Mesothelial cell of epicardium (in vitro differentiated cells): ENCODE measurements around the gene ZFPM1. TPM values are rescaled to one million over a fixed set of nuclear protein-coding genes. Genes with fewer than 3 reads are reported as not detected.

Source experiments
- DNase-seq, 2 experiments: peaks; one replicate each; pipeline ENCODE4 v3.0.0; 2021; ENCODE audit warnings: low spot score in 2 of 2; ENCODE audit not compliant: unreplicated experiment in 2 of 2
- H3K27ac Mint-ChIP-seq: 2 replicates; pipeline ENCODE4 v1.8.0; 2021; ENCODE audit warnings: mixed read lengths
- H3K27me3 Mint-ChIP-seq: 2 replicates; pipeline ENCODE4 v1.8.0; 2021; ENCODE audit warnings: low read depth, mixed read lengths
- H3K36me3 Mint-ChIP-seq: 2 replicates; pipeline ENCODE4 v1.8.0; 2021; ENCODE audit warnings: mixed read lengths
- H3K4me1 Mint-ChIP-seq: 2 replicates; pipeline ENCODE4 v1.8.0; 2021; ENCODE audit warnings: mixed read lengths
- H3K4me3 Mint-ChIP-seq: 2 replicates; pipeline ENCODE4 v1.8.0; 2021; ENCODE audit warnings: mild to moderate bottlenecking, moderate library complexity, mixed read lengths
- H3K9me3 Mint-ChIP-seq: 2 replicates; pipeline ENCODE4 v1.8.0; 2021; ENCODE audit warnings: mixed read lengths
- CTCF ChIP-seq: fragments of 200-600 bp; sonication (generic); IDR thresholded peaks from one replicate; pipeline ENCODE4 v1.5.0; 2021; ENCODE audit warnings: antibody characterized with exemption; ENCODE audit not compliant: unreplicated experiment
- total RNA-seq: library from RNA; stranded (reverse); gene quantifications from 3 replicates; pipeline ENCODE4 v1.2.1, GENCODE V29; 2021

The ZFPM1 gene
- total RNA-seq, 1 donor from 2014 or later = 56.2 TPM

- TF ChIP-seq CTCF = no peak
- H3K27me3 Mint-ChIP-seq = no peaks in the 10 kb centered on the region
- DNase-seq = no peak
- H3K27ac Mint-ChIP-seq = no peak overlapping the region
- H3K4me1 Mint-ChIP-seq = peaks cover 14% of the 10 kb centered on the region
- H3K4me3 Mint-ChIP-seq = no peak overlapping the region
- H3K9me3 Mint-ChIP-seq = no peaks in the 10 kb centered on the region
- peaks cover 22% of the 10 kb centered on the region for H3K36me3 Mint-ChIP-seq
These were observed 122.2 kb downstream of the ZFPM1 start for GRCh38 chr16:88575251-88575650.

- Mint-ChIP-seq H3K4me3 (no peak overlapping the region), H3K27me3 (no peaks in the 10 kb centered on the region), H3K9me3 (no peaks in the 10 kb centered on the region), H3K4me1 (peaks cover 9% of the 10 kb centered on the region), H3K27ac (no peak overlapping the region), H3K36me3 (peaks cover 29% of the 10 kb centered on the region)
- no peak for DNase-seq
- TF ChIP-seq CTCF = no peak
These were observed 123.2 kb downstream of the ZFPM1 start for GRCh38 chr16:88576307-88576706.

DNA sequence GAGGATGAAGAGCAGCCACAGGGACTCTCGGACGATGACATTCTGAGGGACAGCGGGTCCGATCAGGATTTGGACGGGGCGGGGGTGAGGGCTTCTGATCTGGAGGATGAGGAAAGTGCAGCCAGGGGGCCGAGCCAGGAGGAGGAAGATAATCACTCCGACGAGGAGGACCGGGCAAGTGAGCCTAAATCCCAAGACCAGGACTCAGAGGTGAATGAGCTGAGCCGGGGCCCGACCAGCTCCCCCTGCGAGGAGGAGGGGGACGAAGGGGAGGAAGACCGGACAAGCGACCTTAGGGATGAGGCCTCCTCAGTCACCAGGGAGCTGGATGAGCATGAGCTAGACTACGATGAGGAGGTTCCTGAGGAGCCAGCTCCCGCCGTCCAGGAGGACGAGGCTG lies 124.1 kb downstream of the ZFPM1 start:
- TF ChIP-seq CTCF = no peak
- Mint-ChIP-seq H3K27ac (no peak overlapping the region), H3K4me1 (peaks cover 2% of the 10 kb centered on the region), H3K36me3 (peaks cover 31% of the 10 kb centered on the region), H3K4me3 (no peak overlapping the region), H3K9me3 (no peaks in the 10 kb centered on the region), H3K27me3 (no peaks in the 10 kb centered on the region)
- DNase-seq = no peak

GRCh38 chr16:88578446-88579313 lies 125.6 kb downstream of the ZFPM1 start:
- Mint-ChIP-seq H3K27ac (no peak overlapping the region), H3K9me3 (no peaks in the 10 kb centered on the region), H3K36me3 (peaks cover 29% of the 10 kb centered on the region), H3K4me1 (no peaks in the 10 kb centered on the region), H3K4me3 (no peak overlapping the region), H3K27me3 (no peaks in the 10 kb centered on the region)
- TF ChIP-seq CTCF = no peak
- no peak for DNase-seq

DNA sequence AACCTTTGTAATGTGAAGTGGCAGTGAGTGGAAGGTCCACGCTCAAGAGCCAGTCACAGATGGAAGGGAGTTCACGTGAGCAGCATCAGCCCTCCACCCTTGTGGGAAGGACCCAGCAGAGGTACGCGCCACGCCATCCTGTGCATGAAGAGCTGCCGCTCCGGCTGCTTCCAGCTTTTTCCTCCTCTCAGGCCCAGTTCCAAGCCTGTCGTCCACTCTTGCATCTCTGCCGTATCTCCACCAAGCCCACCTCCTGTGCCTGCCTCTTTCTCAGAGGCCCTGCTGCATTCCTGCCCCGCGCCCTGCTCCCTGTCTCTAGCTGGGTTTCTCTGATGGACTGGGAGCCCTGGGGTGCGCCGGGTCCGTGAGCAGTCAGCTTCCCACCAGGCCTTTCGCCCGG lies 127.3 kb downstream of the ZFPM1 start:
- H3K4me1 Mint-ChIP-seq = no peaks in the 10 kb centered on the region
- TF ChIP-seq CTCF = no peak
- peaks cover 27% of the 10 kb centered on the region for H3K36me3 Mint-ChIP-seq
- H3K4me3 Mint-ChIP-seq = no peak overlapping the region
- H3K27ac Mint-ChIP-seq = no peak overlapping the region
- H3K27me3 Mint-ChIP-seq = no peaks in the 10 kb centered on the region
- DNase-seq = no peak
- no peaks in the 10 kb centered on the region for H3K9me3 Mint-ChIP-seq
